Activated CD4-positive, alpha-beta T cell treated with anti-CD3 and anti-CD28 coated beads, Interleukin-2, amount 10 ng/mL, durations not matched to agents 7 days and 5 days (primary cell): ENCODE results near the gene NUTM2G. TPM values are rescaled to one million over a fixed set of nuclear protein-coding genes. Genes with fewer than 3 reads are reported as not detected.
"Not testable (repeated sequence)": the region's sequence is repeated elsewhere in the genome, so short reads cannot be mapped to it uniquely, and the experiment has no call there.

Experiments
- CTCF ChIA-PET: fragments of 350-600 bp; sonication (Branson Sonifier 250); formaldehyde crosslinking; loops from one replicate; lab custom pipeline; 2021; ENCODE audit warnings: antibody characterized with exemption; lab: Charles Lee
- POLR2A ChIA-PET: fragments of 350-600 bp; sonication (Branson Sonifier 250); formaldehyde crosslinking; loops from one replicate; lab custom pipeline; 2021; ENCODE audit warnings: antibody characterized with exemption; lab: Charles Lee
- DNase-seq: peaks from one replicate; pipeline ENCODE4 v3.0.0-alpha.2; 2020
- H3K27ac Mint-ChIP-seq: one replicate; pipeline ENCODE4 v1.8.0; 2021; ENCODE audit warnings: mild to moderate bottlenecking, moderate library complexity, mixed read lengths
- H3K27me3 Mint-ChIP-seq: one replicate; pipeline ENCODE4 v1.8.0; 2021; ENCODE audit warnings: mixed read lengths
- H3K36me3 Mint-ChIP-seq: one replicate; pipeline ENCODE4 v1.8.0; 2021; ENCODE audit warnings: low read depth, mixed read lengths
- H3K4me1 Mint-ChIP-seq: one replicate; pipeline ENCODE4 v1.8.0; 2021; ENCODE audit warnings: mixed read lengths
- H3K4me3 Mint-ChIP-seq: one replicate; pipeline ENCODE4 v1.8.0; 2021; ENCODE audit warnings: mild to moderate bottlenecking, moderate library complexity, mixed read lengths
- H3K9me3 Mint-ChIP-seq: one replicate; pipeline ENCODE4 v1.8.0; 2021; ENCODE audit warnings: mixed read lengths
- total RNA-seq, 2 experiments: library from RNA; stranded (reverse); gene quantifications; one replicate each; pipeline ENCODE4 v1.2.3, GENCODE V29; 2021

Gene NUTM2G
- total RNA-seq, 2 experiments from 2014 or later, result not detected

- H3K36me3 Mint-ChIP-seq, POLR2A ChIA-PET, CTCF ChIA-PET, H3K27ac Mint-ChIP-seq, H3K27me3 Mint-ChIP-seq, H3K4me3 Mint-ChIP-seq, H3K4me1 Mint-ChIP-seq, DNase-seq, H3K9me3 Mint-ChIP-seq: not testable (repeated sequence)
Observed at GRCh38 chr9:96931665-96932064, 3.0 kb downstream of the NUTM2G start.

- CTCF ChIA-PET, H3K9me3 Mint-ChIP-seq, H3K4me1 Mint-ChIP-seq, H3K27me3 Mint-ChIP-seq, H3K27ac Mint-ChIP-seq, H3K36me3 Mint-ChIP-seq, DNase-seq, H3K4me3 Mint-ChIP-seq, POLR2A ChIA-PET: not testable (repeated sequence)
Observed at GRCh38 chr9:96934097-96934496, 5.5 kb downstream of the NUTM2G start.

- POLR2A ChIA-PET, H3K27ac Mint-ChIP-seq, H3K9me3 Mint-ChIP-seq, DNase-seq, H3K27me3 Mint-ChIP-seq, CTCF ChIA-PET, H3K36me3 Mint-ChIP-seq, H3K4me3 Mint-ChIP-seq, H3K4me1 Mint-ChIP-seq: not testable (repeated sequence)
Observed at GRCh38 chr9:96934706-96935105, 6.1 kb downstream of the NUTM2G start.

- H3K4me1 Mint-ChIP-seq, H3K9me3 Mint-ChIP-seq: not testable (repeated sequence)
Observed at GRCh38 chr9:96935401-96935800, 6.8 kb downstream of the NUTM2G start.

GRCh38 chr9:96937442-96937841 is 8.8 kb downstream of the NUTM2G start:
- H3K36me3 Mint-ChIP-seq, H3K4me1 Mint-ChIP-seq, DNase-seq, H3K27me3 Mint-ChIP-seq, H3K4me3 Mint-ChIP-seq, H3K9me3 Mint-ChIP-seq, H3K27ac Mint-ChIP-seq, CTCF ChIA-PET, POLR2A ChIA-PET: not testable (repeated sequence)

More at GRCh38 chr9:96935401-96935800, 6.8 kb downstream of the NUTM2G start:
- H3K27ac Mint-ChIP-seq, POLR2A ChIA-PET, H3K4me3 Mint-ChIP-seq, CTCF ChIA-PET, DNase-seq, H3K27me3 Mint-ChIP-seq, H3K36me3 Mint-ChIP-seq: not testable (repeated sequence)

- H3K27ac Mint-ChIP-seq, H3K9me3 Mint-ChIP-seq, H3K36me3 Mint-ChIP-seq, H3K27me3 Mint-ChIP-seq, CTCF ChIA-PET, H3K4me1 Mint-ChIP-seq, POLR2A ChIA-PET, DNase-seq, H3K4me3 Mint-ChIP-seq: not testable (repeated sequence)
Observed at GRCh38 chr9:96938957-96939665, 10.5 kb downstream of the NUTM2G start.

- DNase-seq, H3K36me3 Mint-ChIP-seq, H3K4me1 Mint-ChIP-seq, H3K9me3 Mint-ChIP-seq, POLR2A ChIA-PET, H3K27me3 Mint-ChIP-seq, H3K4me3 Mint-ChIP-seq, H3K27ac Mint-ChIP-seq, CTCF ChIA-PET: not testable (repeated sequence)
Observed at GRCh38 chr9:96940982-96941381, 12.3 kb downstream of the NUTM2G start.

GRCh38 chr9:96941628-96942027 is 13.0 kb downstream of the NUTM2G start:
- H3K27me3 Mint-ChIP-seq, H3K4me1 Mint-ChIP-seq, H3K9me3 Mint-ChIP-seq, POLR2A ChIA-PET, H3K36me3 Mint-ChIP-seq, CTCF ChIA-PET, DNase-seq, H3K4me3 Mint-ChIP-seq, H3K27ac Mint-ChIP-seq: not testable (repeated sequence)

- H3K36me3 Mint-ChIP-seq, H3K27me3 Mint-ChIP-seq, DNase-seq, CTCF ChIA-PET, H3K9me3 Mint-ChIP-seq, H3K27ac Mint-ChIP-seq, H3K4me3 Mint-ChIP-seq, POLR2A ChIA-PET, H3K4me1 Mint-ChIP-seq: not testable (repeated sequence)
Observed at GRCh38 chr9:96942181-96942580, 13.5 kb downstream of the NUTM2G start.

- H3K4me1 Mint-ChIP-seq, CTCF ChIA-PET, H3K36me3 Mint-ChIP-seq, DNase-seq, H3K9me3 Mint-ChIP-seq, H3K27me3 Mint-ChIP-seq, POLR2A ChIA-PET, H3K4me3 Mint-ChIP-seq, H3K27ac Mint-ChIP-seq: not testable (repeated sequence)
Observed at GRCh38 chr9:96949346-96949745, 20.7 kb downstream of the NUTM2G start.

GRCh38 chr9:96950539-96950938 is 21.9 kb downstream of the NUTM2G start:
- H3K4me1 Mint-ChIP-seq, H3K4me3 Mint-ChIP-seq, H3K27me3 Mint-ChIP-seq, H3K9me3 Mint-ChIP-seq, POLR2A ChIA-PET, H3K36me3 Mint-ChIP-seq, H3K27ac Mint-ChIP-seq, DNase-seq, CTCF ChIA-PET: not testable (repeated sequence)

GRCh38 chr9:96967591-96967990 is 38.9 kb downstream of the NUTM2G start:
- H3K4me1 Mint-ChIP-seq, H3K4me3 Mint-ChIP-seq, H3K9me3 Mint-ChIP-seq, CTCF ChIA-PET, POLR2A ChIA-PET, H3K27me3 Mint-ChIP-seq, DNase-seq, H3K27ac Mint-ChIP-seq: not testable (repeated sequence)
- H3K36me3 Mint-ChIP-seq, result peaks cover 10% of the 10 kb centered on the region

GRCh38 chr9:96972552-96972951 is 43.9 kb downstream of the NUTM2G start:
- Mint-ChIP-seq H3K27ac (peak overlapping the region; percentile 14), H3K36me3 (peaks cover 11% of the 10 kb centered on the region), H3K4me1 (peaks cover 19% of the 10 kb centered on the region)
- H3K4me3 Mint-ChIP-seq, POLR2A ChIA-PET, DNase-seq, H3K9me3 Mint-ChIP-seq, H3K27me3 Mint-ChIP-seq, CTCF ChIA-PET: not testable (repeated sequence)

GRCh38 chr9:96974037-96974436 is 45.4 kb downstream of the NUTM2G start:
- H3K27me3 Mint-ChIP-seq, result not testable (repeated sequence)

More at GRCh38 chr9:96974037-96974436, 45.4 kb downstream of the NUTM2G start:
- H3K4me1 Mint-ChIP-seq, result peaks cover 22% of the 10 kb centered on the region
- DNase-seq, H3K27ac Mint-ChIP-seq, CTCF ChIA-PET, H3K4me3 Mint-ChIP-seq, H3K9me3 Mint-ChIP-seq, POLR2A ChIA-PET, H3K36me3 Mint-ChIP-seq: not testable (repeated sequence)
